Activated CD8-positive, alpha-beta memory T cell treated with anti-CD3 and anti-CD28 coated beads for 24 hours (primary cell): ENCODE measurements around the gene SASH1.

Source experiments
- DNase-seq: peaks from one replicate; pipeline ENCODE4 v3.0.0-alpha.2; 2020

The SASH1 gene

GRCh38 chr6:148342350-148343046 is at the start of gene SASH1:
TSS of gene SASH1 (plus strand) at chr6:148342838. CDS start at chr6:148343068, 230 bp downstream.
- peak; percentile 61 for DNase-seq

GRCh38 chr6:148293181-148293995 is 49.2 kb upstream of the SASH1 start:
- DNase-seq: no peak

- DNase-seq: no peak
Observed at GRCh38 chr6:148294059-148294458, 48.6 kb upstream of the SASH1 start.

- DNase-seq: no peak
Observed at GRCh38 chr6:148295261-148295887, 47.3 kb upstream of the SASH1 start.

GRCh38 chr6:148296771-148297170 is 45.9 kb upstream of the SASH1 start:
- no peak for DNase-seq

- DNase-seq: no peak
Observed at GRCh38 chr6:148298683-148299082, 44.0 kb upstream of the SASH1 start.

GRCh38 chr6:148303616-148304015 is 39.0 kb upstream of the SASH1 start:
- DNase-seq: no peak

GRCh38 chr6:148304976-148305375 is 37.7 kb upstream of the SASH1 start:
- DNase-seq: no peak

GRCh38 chr6:148306286-148306685 is 36.4 kb upstream of the SASH1 start:
- DNase-seq: no peak

GRCh38 chr6:148307405-148307804 is 35.2 kb upstream of the SASH1 start:
- no peak for DNase-seq

GRCh38 chr6:148309301-148309700 is 33.3 kb upstream of the SASH1 start:
- no peak for DNase-seq

GRCh38 chr6:148311966-148312669 is 30.5 kb upstream of the SASH1 start:
- DNase-seq: no peak

GRCh38 chr6:148313488-148313887 is 29.1 kb upstream of the SASH1 start:
- no peak for DNase-seq

- DNase-seq: no peak
Observed at GRCh38 chr6:148316308-148316707, 26.3 kb upstream of the SASH1 start.

- no peak for DNase-seq
Observed at GRCh38 chr6:148317051-148317450, 25.6 kb upstream of the SASH1 start.

- DNase-seq: no peak
Observed at GRCh38 chr6:148317739-148318138, 24.9 kb upstream of the SASH1 start.

GRCh38 chr6:148322704-148323103 is 19.9 kb upstream of the SASH1 start:
- DNase-seq: no peak

GRCh38 chr6:148323344-148323743 is 19.3 kb upstream of the SASH1 start:
- no peak for DNase-seq

- no peak for DNase-seq
Observed at GRCh38 chr6:148324297-148324985, 18.2 kb upstream of the SASH1 start.

- no peak for DNase-seq
Observed at GRCh38 chr6:148325316-148326068, 17.1 kb upstream of the SASH1 start.

GRCh38 chr6:148328876-148329555 is 13.6 kb upstream of the SASH1 start:
- DNase-seq: no peak
